K562 (cell line): ENCODE measurements around the gene ELMO3. TPM values are rescaled to one million over a fixed set of nuclear protein-coding genes. Genes with fewer than 3 reads are reported as not detected.

Experiments
- ELF4 ChIP-seq: fragments of 450-650 bp; formaldehyde crosslinking; IDR thresholded peaks from 2 replicates; pipeline ENCODE4 v1.4.0; 2022; ENCODE audit warnings: missing genetic modification characterization
- FIP1L1 ChIP-seq: fragments of 200-400 bp; formaldehyde crosslinking; IDR thresholded peaks from 2 replicates; pipeline ENCODE4 v1.6.1; 2018; ENCODE audit warnings: mild to moderate bottlenecking, low read depth, low read length; ENCODE audit not compliant: poor library complexity, severe bottlenecking
- HDAC1 ChIP-seq, 2 experiments: fragments of 450-650 bp; IDR thresholded peaks; 2 replicates each; pipeline ENCODE4 v1.6.1; 2016 to 2017; ENCODE audit warnings: inconsistent platforms in 1 of 2, mild to moderate bottlenecking in 1 of 2, moderate library complexity in 1 of 2
- KAT8 ChIP-seq: fragments of 450-650 bp; IDR thresholded peaks from 2 replicates; pipeline ENCODE4 v1.6.1; 2016; ENCODE audit warnings: low read depth, mild to moderate bottlenecking
- MBD2 ChIP-seq: sonication (generic); IDR thresholded peaks from 2 replicates; pipeline ENCODE4 v1.6.1; 2016; ENCODE audit warnings: low read depth, borderline replicate concordance
- MXI1 ChIP-seq: IDR thresholded peaks from 2 replicates; pipeline ENCODE4 v1.6.1; 2011; ENCODE audit warnings: low read depth, mild to moderate bottlenecking, improper control_type of control experiment, low read length
- NEUROD1 ChIP-seq: fragments of 150-350 bp; IDR thresholded peaks from 2 replicates; pipeline ENCODE4 v1.6.1; 2014; ENCODE audit warnings: borderline replicate concordance, low read length, low read depth; ENCODE audit not compliant: partially characterized antibody
- NFRKB ChIP-seq: fragments of 450-650 bp; IDR thresholded peaks from 2 replicates; pipeline ENCODE4 v1.6.1; 2016; ENCODE audit warnings: low read depth
- POLR2A ChIP-seq: fragments of 450-650 bp; conservative IDR thresholded peaks from 2 replicates; pipeline ENCODE4 v1.6.1; 2016
- RAD51 ChIP-seq: fragments of 450-650 bp; IDR thresholded peaks from 2 replicates; pipeline ENCODE4 v1.7.1; 2016; ENCODE audit warnings: low read depth, mild to moderate bottlenecking, borderline replicate concordance
- SP1 ChIP-seq: sonication (generic); formaldehyde crosslinking; IDR thresholded peaks from 2 replicates; pipeline ENCODE4 v1.8.1; 2022; ENCODE audit warnings: mild to moderate bottlenecking, missing genetic modification reagents
- TRIM28 ChIP-seq: fragments of 450-650 bp; IDR thresholded peaks from 2 replicates; pipeline ENCODE4 v1.6.1; 2017
- XRCC4 ChIP-seq: IDR thresholded peaks from one replicate; pipeline ENCODE4 v1.6.1; 2011; ENCODE audit not compliant: insufficient read depth, insufficient read length; ENCODE audit errors: extremely low read depth
- ZFP36 ChIP-seq: fragments of 150-350 bp; IDR thresholded peaks from 2 replicates; pipeline ENCODE4 v1.6.1; 2018; ENCODE audit warnings: low read length, low read depth; ENCODE audit not compliant: partially characterized antibody
- ZNF165 ChIP-seq: fragments of 250-450 bp; sonication (Bioruptor Pico); IDR thresholded peaks from 2 replicates; pipeline ENCODE4 v1.4.0; 2020; ENCODE audit warnings: borderline replicate concordance
- ZNF717 ChIP-seq: fragments of 250-450 bp; sonication (Bioruptor Pico); IDR thresholded peaks from 2 replicates; pipeline ENCODE4 v1.5.0; 2021
- ZNF778 ChIP-seq: fragments of 450-650 bp; formaldehyde crosslinking; IDR thresholded peaks from 2 replicates; pipeline ENCODE4 v1.4.0; 2020; ENCODE audit warnings: mild to moderate bottlenecking, moderate library complexity
- ZNF830 ChIP-seq: fragments of 250-450 bp; sonication (Bioruptor Pico); IDR thresholded peaks from 2 replicates; pipeline ENCODE4 v1.5.0; 2021; ENCODE audit warnings: mild to moderate bottlenecking
- polyA plus RNA-seq, 8 experiments: library from polyadenylated mRNA; depleted of rRNA in 4 of 8; stranded (reverse) in 5 of 8; unstranded in 3 of 8; fragments of >200 nt; fragmentation: Nextera tagmentation in 2 of 8; fragmentation: Illumina TruSeq in 1 of 8; extraction: Ambion mirVana in 2 of 8; extraction: Trizol in 1 of 8; gene quantifications; 2 replicates each; pipeline versions ENCODE4 v1.2.1 to v1.2.3, GENCODE V29; 2011 to 2014; ENCODE audit warnings: inconsistent platforms in 1 of 8, missing spikeins in 1 of 8
- total RNA-seq, 7 experiments: library from RNA; depleted of rRNA in 6 of 7; stranded (reverse); fragments of >200 nt in 6 of 7; fragmentation: Illumina TruSeq in 2 of 7; extraction: Trizol in 2 of 7; gene quantifications; 2 replicates each; pipeline versions ENCODE4 v1.2.1 to v1.2.3, GENCODE V29; 2011 to 2021; ENCODE audit warnings: low replicate concordance in 1 of 7
- TF ChIP-seq, protein P1 (sequence below): sonication (generic); formaldehyde crosslinking; IDR thresholded peaks from 2 replicates; pipeline ENCODE4 v1.8.1; 2023; ENCODE audit warnings: mild to moderate bottlenecking, missing genetic modification reagents
- TF ChIP-seq, protein P2 (sequence below): fragments of 250-450 bp; sonication (Bioruptor Pico); IDR thresholded peaks from 2 replicates; pipeline ENCODE4 v1.6.1; 2021; ENCODE audit warnings: mild to moderate bottlenecking
- TF ChIP-seq, protein P3 (sequence below): sonication (generic); formaldehyde crosslinking; IDR thresholded peaks from 2 replicates; pipeline ENCODE4 v1.8.0; 2022; ENCODE audit warnings: mild to moderate bottlenecking, missing genetic modification reagents
- TF ChIP-seq, protein P4 (sequence below): sonication (generic); formaldehyde crosslinking; IDR thresholded peaks from 2 replicates; pipeline ENCODE4 v1.8.1; 2023; ENCODE audit warnings: mild to moderate bottlenecking, missing genetic modification reagents, moderate library complexity
- TF ChIP-seq, protein P5 (sequence below): fragments of 250-450 bp; sonication (Bioruptor Pico); IDR thresholded peaks from 2 replicates; pipeline ENCODE4 v1.4.0; 2020; ENCODE audit warnings: mild to moderate bottlenecking, moderate library complexity

ELMO3 gene
- total and polyA plus RNA-seq, 9 of the 15 experiments (the other 6 are each of a cell fraction or from before 2014, with no cell fraction given) = 0.04 to 5.1 (median 1.5) TPM

DNA sequence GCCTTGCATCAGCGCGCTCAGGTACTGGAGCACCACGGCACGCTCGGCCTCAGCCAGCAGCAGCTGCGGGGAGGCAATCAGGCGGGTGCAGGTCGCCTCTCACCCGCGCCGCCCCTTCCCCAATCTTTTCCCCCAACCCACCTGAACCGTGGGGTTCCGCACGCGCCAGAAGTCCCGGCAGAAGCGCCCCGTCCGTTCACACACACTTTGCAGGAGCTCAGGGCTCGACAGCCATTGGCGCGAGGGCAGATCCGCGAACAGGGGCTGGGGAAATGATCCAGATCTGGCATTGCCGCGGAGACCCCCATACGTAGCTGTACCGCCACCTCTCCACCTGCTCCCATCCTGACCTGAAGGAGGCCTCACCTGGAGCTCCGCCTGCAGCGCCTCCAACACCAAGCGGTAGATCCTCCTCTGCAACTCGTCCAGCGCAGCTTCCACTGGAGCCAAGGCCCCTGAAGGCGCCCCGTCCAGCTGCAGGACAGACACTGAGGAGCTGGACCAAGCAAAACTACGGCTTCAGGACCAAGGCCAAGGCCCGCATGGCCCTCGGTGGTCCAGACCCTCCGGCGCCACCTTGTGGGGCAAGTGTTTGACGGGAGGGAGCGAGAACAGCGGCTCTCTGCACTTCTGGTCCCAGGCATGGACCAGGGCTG lies 13.8 kb upstream of the ELMO3 start (continued):
- TF ChIP-seq ZFP36 (peak; percentile 30), ZNF778 (CRISPR knock-in tag) (no peak), NEUROD1 (peak; percentile 66), XRCC4 (no peak), RAD51 (no peak), TRIM28 (no peak), ZNF717 (CRISPR knock-in tag) (no peak), ELF4 (CRISPR knock-in tag) (no peak), NFRKB (no peak), HDAC1 (IDR thresholded peaks at IDR 0.05) (peak in 1 of 2 experiments; percentile 94; a peak in 2 of 4 replicates), POLR2A (no peak), KAT8 (no peak), ZNF830 (no peak), SP1 (CRISPR knock-in tag) (peak; percentile 81), FIP1L1 (peak; percentile 32), ZNF165 (no peak), MXI1 (peak; percentile 86), MBD2 (no peak)
- TF ChIP-seq, protein P1, sequence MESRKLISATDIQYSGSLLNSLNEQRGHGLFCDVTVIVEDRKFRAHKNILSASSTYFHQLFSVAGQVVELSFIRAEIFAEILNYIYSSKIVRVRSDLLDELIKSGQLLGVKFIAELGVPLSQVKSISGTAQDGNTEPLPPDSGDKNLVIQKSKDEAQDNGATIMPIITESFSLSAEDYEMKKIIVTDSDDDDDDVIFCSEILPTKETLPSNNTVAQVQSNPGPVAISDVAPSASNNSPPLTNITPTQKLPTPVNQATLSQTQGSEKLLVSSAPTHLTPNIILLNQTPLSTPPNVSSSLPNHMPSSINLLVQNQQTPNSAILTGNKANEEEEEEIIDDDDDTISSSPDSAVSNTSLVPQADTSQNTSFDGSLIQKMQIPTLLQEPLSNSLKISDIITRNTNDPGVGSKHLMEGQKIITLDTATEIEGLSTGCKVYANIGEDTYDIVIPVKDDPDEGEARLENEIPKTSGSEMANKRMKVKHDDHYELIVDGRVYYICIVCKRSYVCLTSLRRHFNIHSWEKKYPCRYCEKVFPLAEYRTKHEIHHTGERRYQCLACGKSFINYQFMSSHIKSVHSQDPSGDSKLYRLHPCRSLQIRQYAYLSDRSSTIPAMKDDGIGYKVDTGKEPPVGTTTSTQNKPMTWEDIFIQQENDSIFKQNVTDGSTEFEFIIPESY = peak; percentile 97
- TF ChIP-seq, protein P2, sequence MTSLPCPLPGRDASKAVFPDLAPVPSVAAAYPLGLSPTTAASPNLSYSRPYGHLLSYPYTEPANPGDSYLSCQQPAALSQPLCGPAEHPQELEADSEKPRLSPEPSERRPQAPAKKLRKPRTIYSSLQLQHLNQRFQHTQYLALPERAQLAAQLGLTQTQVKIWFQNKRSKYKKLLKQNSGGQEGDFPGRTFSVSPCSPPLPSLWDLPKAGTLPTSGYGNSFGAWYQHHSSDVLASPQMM (CRISPR knock-in tag) = no peak
- TF ChIP-seq, protein P3, sequence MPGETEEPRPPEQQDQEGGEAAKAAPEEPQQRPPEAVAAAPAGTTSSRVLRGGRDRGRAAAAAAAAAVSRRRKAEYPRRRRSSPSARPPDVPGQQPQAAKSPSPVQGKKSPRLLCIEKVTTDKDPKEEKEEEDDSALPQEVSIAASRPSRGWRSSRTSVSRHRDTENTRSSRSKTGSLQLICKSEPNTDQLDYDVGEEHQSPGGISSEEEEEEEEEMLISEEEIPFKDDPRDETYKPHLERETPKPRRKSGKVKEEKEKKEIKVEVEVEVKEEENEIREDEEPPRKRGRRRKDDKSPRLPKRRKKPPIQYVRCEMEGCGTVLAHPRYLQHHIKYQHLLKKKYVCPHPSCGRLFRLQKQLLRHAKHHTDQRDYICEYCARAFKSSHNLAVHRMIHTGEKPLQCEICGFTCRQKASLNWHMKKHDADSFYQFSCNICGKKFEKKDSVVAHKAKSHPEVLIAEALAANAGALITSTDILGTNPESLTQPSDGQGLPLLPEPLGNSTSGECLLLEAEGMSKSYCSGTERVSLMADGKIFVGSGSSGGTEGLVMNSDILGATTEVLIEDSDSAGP (CRISPR knock-in tag) = no peak
- TF ChIP-seq, protein P4, sequence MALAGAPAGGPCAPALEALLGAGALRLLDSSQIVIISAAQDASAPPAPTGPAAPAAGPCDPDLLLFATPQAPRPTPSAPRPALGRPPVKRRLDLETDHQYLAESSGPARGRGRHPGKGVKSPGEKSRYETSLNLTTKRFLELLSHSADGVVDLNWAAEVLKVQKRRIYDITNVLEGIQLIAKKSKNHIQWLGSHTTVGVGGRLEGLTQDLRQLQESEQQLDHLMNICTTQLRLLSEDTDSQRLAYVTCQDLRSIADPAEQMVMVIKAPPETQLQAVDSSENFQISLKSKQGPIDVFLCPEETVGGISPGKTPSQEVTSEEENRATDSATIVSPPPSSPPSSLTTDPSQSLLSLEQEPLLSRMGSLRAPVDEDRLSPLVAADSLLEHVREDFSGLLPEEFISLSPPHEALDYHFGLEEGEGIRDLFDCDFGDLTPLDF (CRISPR knock-in tag) = peak; percentile 88; the same call in 1 of the 2 replicates
- TF ChIP-seq, protein P5, sequence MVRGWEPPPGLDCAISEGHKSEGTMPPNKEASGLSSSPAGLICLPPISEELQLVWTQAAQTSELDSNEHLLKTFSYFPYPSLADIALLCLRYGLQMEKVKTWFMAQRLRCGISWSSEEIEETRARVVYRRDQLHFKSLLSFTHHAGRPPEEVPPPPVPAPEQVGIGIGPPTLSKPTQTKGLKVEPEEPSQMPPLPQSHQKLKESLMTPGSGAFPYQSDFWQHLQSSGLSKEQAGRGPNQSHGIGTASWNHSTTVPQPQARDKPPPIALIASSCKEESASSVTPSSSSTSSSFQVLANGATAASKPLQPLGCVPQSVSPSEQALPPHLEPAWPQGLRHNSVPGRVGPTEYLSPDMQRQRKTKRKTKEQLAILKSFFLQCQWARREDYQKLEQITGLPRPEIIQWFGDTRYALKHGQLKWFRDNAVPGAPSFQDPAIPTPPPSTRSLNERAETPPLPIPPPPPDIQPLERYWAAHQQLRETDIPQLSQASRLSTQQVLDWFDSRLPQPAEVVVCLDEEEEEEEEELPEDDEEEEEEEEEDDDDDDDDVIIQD (CRISPR knock-in tag) = no peak
